Hepatocyte (in vitro differentiated cells): ENCODE results near the gene BCO1. TPM values are rescaled to one million over a fixed set of nuclear protein-coding genes. Genes with fewer than 3 reads are reported as not detected.

ENCODE experiments used
- DNase-seq: peaks from one replicate; pipeline ENCODE4 v3.0.0-alpha.2; 2016; ENCODE audit warnings: low spot score
- H2AFZ ChIP-seq: fragments of 200-600 bp; sonication (generic); 2 replicates; pipeline ENCODE4 v1.6.0; 2016; ENCODE audit warnings: antibody characterized with exemption, mild to moderate bottlenecking
- H3K27ac ChIP-seq: fragments of 200-600 bp; sonication (generic); 2 replicates; pipeline ENCODE4 v1.5.1; 2016; ENCODE audit warnings: mild to moderate bottlenecking
- H3K27me3 ChIP-seq: fragments of 200-600 bp; sonication (generic); 2 replicates; pipeline ENCODE4 v1.6.1; 2016
- H3K36me3 ChIP-seq: fragments of 200-600 bp; sonication (generic); replicated peaks from 2 replicates; pipeline ENCODE4 v1.5.1; 2016; ENCODE audit warnings: low read depth; ENCODE audit not compliant: insufficient read depth
- H3K4me1 ChIP-seq: fragments of 200-600 bp; sonication (generic); 2 replicates; pipeline ENCODE4 v1.5.1; 2016; ENCODE audit warnings: mild to moderate bottlenecking, moderate library complexity; ENCODE audit not compliant: insufficient read depth
- H3K4me2 ChIP-seq: fragments of 200-600 bp; sonication (generic); 2 replicates; pipeline ENCODE4 v1.6.0; 2016
- H3K4me3 ChIP-seq: fragments of 200-600 bp; sonication (generic); 2 replicates; pipeline ENCODE4 v1.5.1; 2016; ENCODE audit warnings: mild to moderate bottlenecking
- H3K79me2 ChIP-seq: fragments of 200-600 bp; sonication (generic); 2 replicates; pipeline ENCODE4 v1.6.0; 2017; ENCODE audit warnings: mild to moderate bottlenecking
- H3K9me2 ChIP-seq: fragments of 200-600 bp; sonication (generic); replicated peaks from 2 replicates; pipeline ENCODE4 v1.6.0; 2017; ENCODE audit warnings: mild to moderate bottlenecking; ENCODE audit not compliant: insufficient read depth
- H3K9me3 ChIP-seq: fragments of 200-600 bp; sonication (generic); 2 replicates; pipeline ENCODE4 v1.5.1; 2016; ENCODE audit warnings: low read depth, mild to moderate bottlenecking
- H4K20me1 ChIP-seq: fragments of 200-600 bp; sonication (generic); 2 replicates; pipeline ENCODE4 v1.6.0; 2016; ENCODE audit warnings: mild to moderate bottlenecking; ENCODE audit not compliant: insufficient read depth, poor library complexity, severe bottlenecking
- CTCF ChIP-seq: fragments of 200-600 bp; sonication (generic); IDR thresholded peaks from 2 replicates; pipeline ENCODE4 v1.5.1; 2016; ENCODE audit warnings: antibody characterized with exemption, mild to moderate bottlenecking; ENCODE audit not compliant: poor library complexity
- EZH2 ChIP-seq: fragments of 200-600 bp; sonication (generic); IDR thresholded peaks from 2 replicates; pipeline ENCODE4 v1.6.1; 2016; ENCODE audit warnings: antibody characterized with exemption, mild to moderate bottlenecking, borderline replicate concordance
- EZH2phosphoT487 ChIP-seq: fragments of 200-600 bp; sonication (generic); IDR thresholded peaks from one replicate; pipeline ENCODE4 v1.6.1; 2018; ENCODE audit warnings: antibody characterized with exemption, mild to moderate bottlenecking, low read depth, moderate library complexity; ENCODE audit not compliant: unreplicated experiment, severe bottlenecking
- WGBS: methylation state at CpG from one replicate; pipeline ENCODE4 v1.1.6; 2016; ENCODE audit warnings: low lambda C conversion rate; ENCODE audit errors: missing lambda C conversion rate; 5-methylcytosine and 5-hydroxymethylcytosine counted together
- polyA plus RNA-seq: library from polyadenylated mRNA; unstranded; fragments of >200 nt; fragmentation: Nextera tagmentation; extraction: Ambion mirVana; gene quantifications from 2 replicates; pipeline ENCODE4 v1.2.1, GENCODE V29; 2016
- total RNA-seq: library from RNA; depleted of rRNA; stranded (reverse); fragments of >200 nt; gene quantifications from 2 replicates; pipeline ENCODE4 v1.2.3, GENCODE V29; 2014

Gene BCO1
- total and polyA plus RNA-seq, 2 experiments from 2014 or later, result 1.6 to 2.4 TPM

GRCh38 chr16:81195885-81196534, 42.5 kb upstream of the BCO1 start:
- no peak overlapping the region for H3K4me3 ChIP-seq
- no peaks in the 10 kb centered on the region for H3K9me3 ChIP-seq
- DNase-seq, result no peak
- H3K36me3 ChIP-seq, result no peaks in the 10 kb centered on the region
- H3K27ac ChIP-seq, result no peak overlapping the region
- no peak overlapping the region for H3K4me2 ChIP-seq
- H4K20me1 ChIP-seq, result no peaks in the 10 kb centered on the region
- H3K9me2 ChIP-seq, result no peaks in the 10 kb centered on the region
- no peaks in the 10 kb centered on the region for H3K4me1 ChIP-seq
- H2AFZ ChIP-seq, result no peak overlapping the region
- WGBS, result 81% methylated on average over 13 of the region's 13 CpGs
- TF ChIP-seq CTCF (no peak), EZH2phosphoT487 (no peak), EZH2 (no peak)
- H3K27me3 ChIP-seq, result no peaks in the 10 kb centered on the region
- H3K79me2 ChIP-seq, result no peaks in the 10 kb centered on the region

DNA sequence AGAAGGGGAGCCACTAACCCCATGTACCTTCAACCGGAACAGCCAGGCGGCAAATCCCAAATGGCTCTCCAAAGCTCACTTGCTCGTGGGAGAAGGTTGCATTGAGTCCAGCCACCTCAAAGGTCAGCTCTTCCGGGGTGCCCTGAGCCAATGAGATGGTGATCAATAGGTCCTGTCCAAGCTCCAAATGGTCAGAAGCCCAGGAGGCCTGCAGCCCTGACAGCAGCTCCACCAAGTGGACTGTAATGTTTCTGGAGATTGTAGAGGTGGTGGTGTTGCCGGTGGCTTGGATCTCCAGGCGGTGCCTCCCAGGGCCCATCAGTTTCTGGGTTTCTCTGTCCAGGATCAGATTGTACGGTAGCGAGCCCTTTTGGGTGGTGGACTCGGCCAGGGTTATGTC, 39.9 kb upstream of the BCO1 start:
- Histone ChIP-seq H4K20me1 (no peaks in the 10 kb centered on the region), H3K79me2 (no peaks in the 10 kb centered on the region), H3K36me3 (no peaks in the 10 kb centered on the region), H3K4me1 (no peaks in the 10 kb centered on the region), H3K4me2 (no peak overlapping the region), H3K27me3 (no peaks in the 10 kb centered on the region), H2AFZ (no peak overlapping the region), H3K9me3 (no peaks in the 10 kb centered on the region), H3K9me2 (no peaks in the 10 kb centered on the region), H3K27ac (no peak overlapping the region), H3K4me3 (no peak overlapping the region)
- TF ChIP-seq EZH2, result no peak
- TF ChIP-seq CTCF, result peak; percentile 11
- 71% methylated on average over 9 of the region's 9 CpGs for WGBS
- no peak for DNase-seq

DNA sequence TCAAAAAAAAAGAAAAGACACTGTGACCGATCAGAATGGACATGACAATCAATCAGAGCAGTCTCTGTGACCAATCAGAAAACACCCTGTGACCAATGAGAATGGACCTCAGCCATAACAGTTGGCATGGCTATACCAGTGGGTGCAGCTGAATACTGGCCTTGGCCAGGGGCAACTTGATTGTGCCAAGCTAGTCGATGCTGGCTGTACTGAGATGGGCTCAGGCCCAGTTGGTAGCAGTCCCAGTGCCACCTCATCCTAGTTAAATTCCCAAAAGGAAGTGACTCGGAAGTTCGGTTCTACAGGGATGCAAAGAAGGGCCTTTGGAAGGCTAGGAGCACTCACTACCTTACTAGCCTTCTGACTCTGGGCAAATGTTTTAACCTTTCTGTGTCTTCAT, 37.2 kb upstream of the BCO1 start:
- Histone ChIP-seq H3K79me2 (no peaks in the 10 kb centered on the region), H3K4me3 (no peak overlapping the region), H3K4me2 (no peak overlapping the region), H3K36me3 (no peaks in the 10 kb centered on the region), H3K4me1 (no peaks in the 10 kb centered on the region), H3K27ac (no peak overlapping the region), H3K27me3 (no peaks in the 10 kb centered on the region), H3K9me2 (no peaks in the 10 kb centered on the region), H2AFZ (no peak overlapping the region), H3K9me3 (no peaks in the 10 kb centered on the region), H4K20me1 (no peaks in the 10 kb centered on the region)
- no peak for TF ChIP-seq EZH2
- TF ChIP-seq CTCF, result no peak
- TF ChIP-seq EZH2phosphoT487, result no peak
- no peak for DNase-seq
- 85% methylated on average over 4 of the region's 4 CpGs for WGBS
